KG1 (cell line): ENCODE measurements around the gene AHCYL2.
A peak's percentile ranks its signal among the peaks of the same experiment; 100 is the strongest.
"Not testable (repeated sequence)": the region's sequence is repeated elsewhere in the genome, so short reads cannot be mapped to it uniquely, and the experiment has no call there.

Experiments used
- DNase-seq: peaks from one replicate; lab custom pipeline; 2025; lab: John Stamatoyannopoulos, UW

Gene AHCYL2

GRCh38 chr7:129209067-129209926 is 15.5 kb upstream of the AHCYL2 start:
- no peak for DNase-seq

- no peak for DNase-seq
These were observed 14.4 kb upstream of the AHCYL2 start for GRCh38 chr7:129210256-129210988.

GRCh38 chr7:129210989-129211312 is 13.9 kb upstream of the AHCYL2 start:
- no peak for DNase-seq

- DNase-seq: no peak
These were observed 12.7 kb upstream of the AHCYL2 start for GRCh38 chr7:129212126-129212525.

- no peak for DNase-seq
These were observed 12.2 kb upstream of the AHCYL2 start for GRCh38 chr7:129212596-129212995.

GRCh38 chr7:129213828-129214227 is 11.0 kb upstream of the AHCYL2 start:
- DNase-seq: no peak

GRCh38 chr7:129215691-129216090 is 9.1 kb upstream of the AHCYL2 start:
- not testable (repeated sequence) for DNase-seq

- not testable (repeated sequence) for DNase-seq
These were observed 8.6 kb upstream of the AHCYL2 start for GRCh38 chr7:129216101-129216715.

- not testable (repeated sequence) for DNase-seq
These were observed 7.9 kb upstream of the AHCYL2 start for GRCh38 chr7:129216821-129217416.

- DNase-seq: peak; percentile 37
These were observed 6.2 kb upstream of the AHCYL2 start for GRCh38 chr7:129218514-129219062.

GRCh38 chr7:129219166-129219565 is 5.7 kb upstream of the AHCYL2 start:
- DNase-seq: not testable (repeated sequence)

- DNase-seq: no peak
These were observed 2.8 kb upstream of the AHCYL2 start for GRCh38 chr7:129222064-129222463.

- no peak for DNase-seq
These were observed 538 bp downstream of the AHCYL2 start for GRCh38 chr7:129225206-129225930.

- DNase-seq: no peak
These were observed 1.2 kb downstream of the AHCYL2 start for GRCh38 chr7:129225931-129226572.

- DNase-seq: no peak
These were observed 3.1 kb downstream of the AHCYL2 start for GRCh38 chr7:129227646-129228578.

GRCh38 chr7:129228633-129229032 is 3.8 kb downstream of the AHCYL2 start:
- DNase-seq: no peak

GRCh38 chr7:129231666-129232065 is 6.8 kb downstream of the AHCYL2 start:
- DNase-seq: no peak

- DNase-seq: no peak
These were observed 13.7 kb downstream of the AHCYL2 start for GRCh38 chr7:129238546-129238945.

GRCh38 chr7:129240119-129240820 is 15.4 kb downstream of the AHCYL2 start:
- no peak for DNase-seq
